ENCODE data around the gene FRS2. TPM values are rescaled to one million over a fixed set of nuclear protein-coding genes. Genes with fewer than 3 reads are reported as not detected.

Gene FRS2
- total and polyA plus RNA-seq, 8 donors = 2.0 to 71.0 (median 12.1) TPM

DNA sequence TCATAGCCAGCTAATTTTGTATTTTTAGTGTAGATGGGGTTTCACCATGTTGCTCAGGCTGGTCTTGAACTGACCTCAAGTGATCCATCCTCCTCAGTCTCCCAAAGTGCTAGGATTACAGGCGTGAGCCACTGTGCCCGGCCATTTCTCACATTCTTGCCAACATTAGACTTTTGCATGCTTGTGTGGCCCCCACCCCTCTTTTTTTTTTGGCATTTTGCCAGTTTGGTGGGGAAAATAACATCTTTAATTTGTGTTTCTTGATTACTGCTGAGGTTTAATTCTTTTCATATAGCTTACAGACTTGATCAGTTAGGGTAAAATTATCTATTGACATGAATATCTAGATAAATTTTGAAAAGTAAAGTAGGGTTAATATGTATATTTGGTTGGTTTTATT is 118.9 kb downstream of the FRS2 start:
- TF ChIP-seq POLR2AphosphoS5 (IDR thresholded peaks at IDR 0.05) (no peak), POLR2A (IDR thresholded peaks at IDR 0.05) (no peak)
- TF ChIP-seq, protein P1, sequence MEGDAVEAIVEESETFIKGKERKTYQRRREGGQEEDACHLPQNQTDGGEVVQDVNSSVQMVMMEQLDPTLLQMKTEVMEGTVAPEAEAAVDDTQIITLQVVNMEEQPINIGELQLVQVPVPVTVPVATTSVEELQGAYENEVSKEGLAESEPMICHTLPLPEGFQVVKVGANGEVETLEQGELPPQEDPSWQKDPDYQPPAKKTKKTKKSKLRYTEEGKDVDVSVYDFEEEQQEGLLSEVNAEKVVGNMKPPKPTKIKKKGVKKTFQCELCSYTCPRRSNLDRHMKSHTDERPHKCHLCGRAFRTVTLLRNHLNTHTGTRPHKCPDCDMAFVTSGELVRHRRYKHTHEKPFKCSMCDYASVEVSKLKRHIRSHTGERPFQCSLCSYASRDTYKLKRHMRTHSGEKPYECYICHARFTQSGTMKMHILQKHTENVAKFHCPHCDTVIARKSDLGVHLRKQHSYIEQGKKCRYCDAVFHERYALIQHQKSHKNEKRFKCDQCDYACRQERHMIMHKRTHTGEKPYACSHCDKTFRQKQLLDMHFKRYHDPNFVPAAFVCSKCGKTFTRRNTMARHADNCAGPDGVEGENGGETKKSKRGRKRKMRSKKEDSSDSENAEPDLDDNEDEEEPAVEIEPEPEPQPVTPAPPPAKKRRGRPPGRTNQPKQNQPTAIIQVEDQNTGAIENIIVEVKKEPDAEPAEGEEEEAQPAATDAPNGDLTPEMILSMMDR (IDR thresholded peaks at IDR 0.05) = no peak
- Histone ChIP-seq H3K36me3 (peaks cover 66 to 76% (median 74%) of the 10 kb centered on the region in 4 donors), H3K27ac (no peak overlapping the region), H3K27me3 (no peaks in the 10 kb centered on the region), H3K4me1 (peaks cover 6 to 21% (median 11%) of the 10 kb centered on the region in 4 donors), H3K4me3 (no peak overlapping the region), H3K9me3 (no peaks in the 10 kb centered on the region)
- intact Hi-C loops (cut with DNase I; ENCODE audit: low total_unique reads) = loop anchor here (10.0 kb wide), 1 partner anchor 304 kb away; no protein-coding TSS in a partner anchor
- 81 to 92% (median 87%) methylated on average over 2 of the region's 2 CpGs for WGBS, 5 donors
- no peak for DNase-seq

DNA sequence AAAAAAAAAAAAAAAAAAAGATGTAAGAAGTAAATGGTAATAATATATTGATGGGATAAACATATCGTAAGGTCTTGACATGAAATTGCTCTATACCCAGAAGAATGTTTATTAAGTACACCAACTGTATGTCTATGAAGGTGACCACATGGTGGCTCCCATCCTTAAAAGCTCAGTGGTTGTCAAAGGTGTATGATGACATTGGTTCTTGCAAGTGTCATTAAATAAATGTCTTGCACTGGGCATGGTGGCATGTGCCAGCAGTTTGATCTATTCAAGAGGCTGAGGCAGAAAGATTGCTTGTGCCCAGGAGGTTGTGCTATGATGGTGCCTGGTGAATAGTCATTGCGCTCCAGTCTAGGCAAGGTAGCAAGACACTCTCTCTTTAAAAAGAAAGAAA is 125.5 kb downstream of the FRS2 start:
- no peaks in the 10 kb centered on the region for H3K4me1 ChIP-seq
- TF ChIP-seq EP300 (IDR thresholded peaks at IDR 0.05) (no peak), POLR2A (IDR thresholded peaks at IDR 0.05) (no peak), POLR2AphosphoS5 (IDR thresholded peaks at IDR 0.05) (no peak)
- TF ChIP-seq, protein P1 (IDR thresholded peaks at IDR 0.05) = no peak
- H3K27me3 ChIP-seq = no peaks in the 10 kb centered on the region
- H3K36me3 ChIP-seq = peaks cover 74 to 100% (median 100%) of the 10 kb centered on the region in 4 donors
- intact Hi-C loops (cut with DNase I; ENCODE audit: low total_unique reads) = no loop called here
- no peak for DNase-seq
- 95 to 100% (median 96%) methylated on average over 2 of the region's 2 CpGs for WGBS, 5 donors
- no peak overlapping the region for H3K4me3 ChIP-seq
- no peak overlapping the region for H3K27ac ChIP-seq
- no peaks in the 10 kb centered on the region for H3K9me3 ChIP-seq

DNA sequence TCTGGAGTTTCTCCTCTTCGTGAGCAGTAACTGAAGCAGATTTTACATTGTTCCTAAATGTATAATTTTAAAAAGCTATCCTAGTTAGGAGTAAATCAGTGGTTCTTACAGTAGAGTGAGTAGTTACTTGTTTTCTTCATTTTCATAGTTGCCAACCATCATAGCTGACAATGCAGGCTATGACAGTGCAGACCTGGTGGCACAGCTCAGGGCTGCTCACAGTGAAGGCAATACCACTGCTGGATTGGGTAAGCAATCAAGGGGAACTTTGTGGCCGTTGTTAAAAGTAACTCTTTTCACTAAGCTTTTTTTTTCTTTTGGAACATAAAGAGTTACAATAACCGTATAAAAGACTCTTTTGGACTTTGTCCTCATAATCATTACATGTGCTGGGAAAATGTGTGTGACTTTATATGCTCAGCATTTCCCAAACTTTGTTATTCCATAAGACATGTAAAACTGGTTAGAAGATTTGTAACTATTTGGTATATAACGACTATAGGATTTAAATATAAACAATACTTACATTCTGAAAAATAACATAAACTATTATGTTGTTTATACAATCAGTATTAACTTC is 128.1 kb downstream of the FRS2 start:
- intact Hi-C loops (cut with DNase I; ENCODE audit: low total_unique reads) = no loop called here
- Histone ChIP-seq H3K27me3 (no peaks in the 10 kb centered on the region), H3K27ac (no peak overlapping the region), H3K9me3 (no peaks in the 10 kb centered on the region), H3K36me3 (peaks cover 64 to 100% (median 100%) of the 10 kb centered on the region in 4 donors), H3K4me1 (no peaks in the 10 kb centered on the region), H3K4me3 (no peak overlapping the region)
- DNase-seq = no peak
- 28 to 39% (median 36%) methylated on average over 4 of the region's 4 CpGs for WGBS, 5 donors
- no peak for TF ChIP-seq EP300 (IDR thresholded peaks at IDR 0.05)
- TF ChIP-seq POLR2AphosphoS5 (IDR thresholded peaks at IDR 0.05) = no peak
- no peak for TF ChIP-seq POLR2A (IDR thresholded peaks at IDR 0.05)
- TF ChIP-seq, protein P1 (IDR thresholded peaks at IDR 0.05) = no peak

DNA sequence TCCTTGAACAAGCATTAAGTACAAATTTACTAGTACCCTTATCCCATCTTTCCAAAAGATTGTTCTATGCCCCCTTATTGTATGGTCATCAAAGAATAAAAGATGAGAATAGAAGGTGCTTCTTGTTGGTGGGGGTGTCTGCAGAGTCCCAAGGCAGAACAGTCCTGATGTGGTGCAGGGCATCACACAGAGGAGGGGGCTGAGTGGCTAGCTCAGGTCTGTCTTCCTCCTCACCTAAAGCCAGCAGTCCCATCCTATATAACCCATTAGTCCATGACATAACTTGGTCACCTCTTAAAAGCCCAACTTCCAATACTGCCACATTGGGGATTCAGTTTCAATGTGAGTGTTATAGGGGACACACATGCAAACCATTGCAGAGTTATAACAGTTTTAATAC is 130.6 kb downstream of the FRS2 start:
- H3K9me3 ChIP-seq = no peaks in the 10 kb centered on the region
- H3K27ac ChIP-seq = no peak overlapping the region
- H3K4me1 ChIP-seq = no peaks in the 10 kb centered on the region
- no peak for DNase-seq
- H3K4me3 ChIP-seq = no peak overlapping the region
- H3K27me3 ChIP-seq = no peaks in the 10 kb centered on the region
- H3K36me3 ChIP-seq = peaks cover 55 to 79% (median 78%) of the 10 kb centered on the region in 4 donors
- TF ChIP-seq, protein P1 (IDR thresholded peaks at IDR 0.05) = no peak
- TF ChIP-seq EP300 (IDR thresholded peaks at IDR 0.05) (no peak), POLR2A (IDR thresholded peaks at IDR 0.05) (no peak), POLR2AphosphoS5 (IDR thresholded peaks at IDR 0.05) (no peak)
- intact Hi-C loops (cut with DNase I; ENCODE audit: low total_unique reads) = no loop called here
